LHCN-M2 (cell line): ENCODE results near the gene SUSD4. TPM values are rescaled to one million over a fixed set of nuclear protein-coding genes. Genes with fewer than 3 reads are reported as not detected.
A peak's percentile ranks its signal among the peaks of the same experiment; 100 is the strongest.
"Not testable (repeated sequence)": the region's sequence is repeated elsewhere in the genome, so short reads cannot be mapped to it uniquely, and the experiment has no call there.

Source experiments
- DNase-seq: peaks from one replicate; pipeline ENCODE4 v3.0.0-alpha.2; 2012; ENCODE audit warnings: low read depth
- total RNA-seq: library from RNA; depleted of rRNA; stranded (reverse); fragments of >200 nt; gene quantifications from 2 replicates; pipeline ENCODE4 v1.2.3, GENCODE V29; 2014

The SUSD4 gene
- total RNA-seq, 1 experiment from 2014 or later = 0.92 TPM

GRCh38 chr1:223291796-223292195 is 72.2 kb downstream of the SUSD4 start:
- DNase-seq = no peak

- DNase-seq = no peak
Measured at GRCh38 chr1:223290397-223290796, 73.6 kb downstream of the SUSD4 start.

GRCh38 chr1:223289621-223290020 is 74.4 kb downstream of the SUSD4 start:
- no peak for DNase-seq

- no peak for DNase-seq
Measured at GRCh38 chr1:223288826-223289225, 75.2 kb downstream of the SUSD4 start.

GRCh38 chr1:223285452-223285851 is 78.5 kb downstream of the SUSD4 start:
- no peak for DNase-seq

- DNase-seq = not testable (repeated sequence)
Measured at GRCh38 chr1:223283697-223284096, 80.3 kb downstream of the SUSD4 start.

- not testable (repeated sequence) for DNase-seq
Measured at GRCh38 chr1:223278311-223278710, 85.7 kb downstream of the SUSD4 start.

DNA sequence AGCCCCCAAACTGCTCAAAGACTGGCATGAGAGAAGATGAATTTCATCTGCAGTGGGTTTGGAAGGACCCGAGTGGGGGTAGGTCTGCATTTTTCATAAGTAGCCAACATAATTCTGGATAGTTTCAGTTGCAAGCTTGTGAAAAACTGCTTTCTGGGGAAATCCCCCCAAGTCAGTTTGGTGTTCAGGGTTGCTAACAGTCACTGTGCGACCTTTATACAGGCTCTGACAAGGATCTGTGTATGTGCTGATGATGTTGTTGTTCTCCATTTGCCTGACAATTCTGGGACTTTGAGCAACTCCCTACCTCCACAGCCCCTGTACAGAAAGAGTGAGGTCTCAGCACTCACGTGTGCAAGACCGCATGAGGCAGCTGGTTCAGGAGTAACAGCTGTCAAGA is 87.9 kb downstream of the SUSD4 start:
- DNase-seq = no peak

DNA sequence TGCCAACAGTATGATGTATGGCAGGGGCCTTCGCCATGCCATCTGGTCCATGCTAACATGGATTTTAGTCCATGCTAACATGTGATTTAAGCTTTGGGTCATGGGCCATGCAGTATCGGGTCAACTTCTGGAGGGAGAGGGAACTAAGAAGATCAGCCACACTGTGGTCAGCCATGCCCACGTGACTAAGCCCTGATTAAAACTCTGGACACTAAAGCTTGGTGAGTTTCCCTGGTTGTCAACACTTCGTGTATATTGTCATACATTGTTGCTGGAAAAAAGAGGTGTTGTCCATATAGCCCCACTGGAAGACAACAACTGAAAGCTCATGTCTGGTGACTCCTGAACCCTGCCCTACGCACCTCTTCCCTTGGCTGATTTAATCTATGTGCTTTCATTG is 90.5 kb downstream of the SUSD4 start:
- DNase-seq = no peak

DNA sequence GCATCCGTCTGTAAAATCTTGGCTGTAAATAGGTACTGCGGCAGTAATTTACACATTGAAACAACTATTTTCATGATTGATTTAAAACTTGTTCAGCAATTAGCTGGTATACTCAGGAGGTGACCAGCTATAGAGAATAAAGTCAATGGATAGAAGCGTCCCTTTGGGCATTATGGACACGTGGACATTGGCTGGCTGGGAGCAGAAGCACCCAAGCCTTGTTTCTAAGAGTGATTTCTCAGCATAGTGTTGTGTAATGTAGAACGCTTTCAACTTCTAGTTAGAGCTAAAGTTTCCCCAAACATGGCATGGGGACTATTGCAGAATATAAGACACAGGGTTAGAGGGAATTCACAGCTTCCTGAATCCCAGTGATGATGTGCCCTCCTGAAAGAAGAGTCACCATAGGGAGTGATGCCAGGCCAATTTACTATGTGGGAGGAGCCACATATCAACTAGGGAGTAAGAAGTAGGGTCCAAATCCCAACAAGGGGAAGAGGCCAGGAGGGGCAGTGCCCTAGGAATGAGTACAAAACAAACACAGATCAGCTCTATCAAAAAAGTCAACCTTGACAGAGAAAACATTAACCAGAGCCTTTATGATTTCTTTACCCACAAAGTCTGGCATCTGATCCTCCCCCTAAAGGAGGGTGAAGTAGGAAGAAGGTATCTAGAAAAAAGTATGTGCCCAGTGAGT is 92.7 kb downstream of the SUSD4 start:
- DNase-seq = no peak

DNA sequence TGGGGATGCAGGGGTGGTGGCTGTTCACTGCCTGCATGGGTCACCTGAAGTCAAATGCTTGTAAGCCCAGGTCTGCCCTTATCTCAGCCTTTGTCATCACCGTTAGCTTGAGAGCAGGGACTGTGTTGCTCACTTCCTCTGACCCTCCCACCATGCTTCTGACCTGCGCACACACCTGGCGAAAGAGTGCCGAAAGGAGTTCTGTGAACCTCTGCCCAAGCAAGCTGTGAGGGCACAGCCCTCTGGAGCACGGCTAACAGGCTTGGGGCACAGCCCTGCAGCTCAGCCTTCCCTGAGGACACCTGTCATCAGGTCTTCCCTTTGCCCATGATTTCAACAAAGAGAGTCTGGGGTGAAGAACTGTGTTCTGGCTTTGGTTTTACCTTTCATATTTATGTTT is 93.8 kb downstream of the SUSD4 start:
- DNase-seq = no peak

DNA sequence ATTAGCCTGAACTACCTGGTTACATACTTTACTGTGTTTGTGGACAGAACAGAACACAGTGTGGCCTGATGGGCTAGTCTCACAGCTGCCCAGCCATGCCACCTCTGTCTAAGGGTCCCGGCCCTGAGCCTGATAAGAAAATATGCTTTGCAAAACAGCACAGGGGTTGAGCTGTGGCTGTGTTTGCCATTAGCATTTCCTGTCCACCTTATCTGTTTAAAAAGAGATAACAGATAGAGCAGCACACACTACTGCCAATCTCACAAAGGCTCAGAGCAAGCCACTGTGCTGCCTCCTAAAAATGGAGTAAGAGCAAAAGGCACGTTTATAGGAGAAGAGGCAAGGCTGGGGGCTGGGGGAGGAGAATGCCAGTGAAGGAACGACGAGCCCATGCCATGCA is 95.0 kb downstream of the SUSD4 start:
- DNase-seq = no peak

DNA sequence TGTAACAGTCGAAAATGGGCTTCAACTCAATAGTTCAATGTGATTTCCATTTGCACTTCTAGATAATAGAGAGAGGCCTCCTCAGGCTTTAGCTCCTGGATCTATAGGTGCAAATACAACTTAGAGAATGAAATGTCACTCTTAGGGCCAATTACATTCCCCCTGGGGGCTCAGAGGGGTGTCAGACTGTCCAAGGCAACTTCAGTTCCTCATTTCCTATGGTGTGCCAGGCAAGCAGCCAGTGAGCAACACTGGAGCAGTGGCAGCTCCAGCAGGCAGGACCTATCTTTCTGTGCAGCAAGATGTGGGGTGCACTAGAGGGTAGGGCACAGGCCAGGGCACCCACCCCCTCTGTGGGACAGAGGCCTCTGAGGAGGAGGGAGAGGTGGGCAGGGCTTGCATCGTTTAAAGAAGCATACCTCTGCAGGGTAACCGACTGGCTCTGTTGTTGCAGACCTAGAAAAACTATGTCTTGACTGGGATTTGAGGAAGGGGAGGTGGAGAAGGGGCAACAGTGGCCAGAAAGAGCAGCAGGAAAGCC is 97.3 kb downstream of the SUSD4 start:
- no peak for DNase-seq

GRCh38 chr1:223264983-223265908 is 98.7 kb downstream of the SUSD4 start:
- no peak for DNase-seq

DNA sequence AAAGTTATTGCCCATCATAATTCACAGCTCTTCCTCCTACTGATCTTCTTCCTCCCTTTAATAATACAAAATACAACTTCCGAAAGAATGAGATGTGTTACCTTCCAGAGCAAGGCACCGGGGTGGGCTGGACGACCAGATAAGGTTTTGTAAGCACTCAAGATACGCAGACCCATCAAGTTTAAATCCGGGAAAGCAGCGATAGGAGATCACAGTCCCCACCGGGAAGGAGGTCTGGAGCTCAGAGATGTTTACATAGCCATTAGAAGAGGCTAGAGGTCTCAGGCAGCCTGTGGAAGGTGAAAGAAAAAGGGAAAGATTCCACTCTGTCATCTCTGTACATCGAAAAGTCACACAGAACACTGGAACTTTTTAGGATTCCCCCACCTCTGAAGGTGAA is 99.4 kb downstream of the SUSD4 start:
- DNase-seq = no peak

DNA sequence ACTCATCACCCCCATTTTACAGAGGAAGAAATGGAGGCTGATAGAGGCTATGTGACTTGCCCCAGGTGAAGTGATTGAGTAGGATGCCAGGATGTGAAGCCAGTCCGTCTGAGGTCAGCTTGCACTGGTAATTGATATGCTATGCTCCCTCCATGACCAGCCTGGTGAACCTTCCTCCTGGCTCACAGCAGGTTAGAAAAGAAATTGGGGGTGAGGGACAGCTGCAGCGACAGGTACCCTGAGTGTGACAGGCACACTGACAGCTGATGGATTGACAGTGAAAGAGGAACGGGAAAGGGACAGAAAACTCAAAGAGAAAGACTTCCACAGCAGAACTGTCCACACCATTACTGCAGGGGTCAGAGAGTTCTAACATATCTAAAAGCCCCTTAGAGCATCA is 102.1 kb downstream of the SUSD4 start:
- DNase-seq = no peak

DNA sequence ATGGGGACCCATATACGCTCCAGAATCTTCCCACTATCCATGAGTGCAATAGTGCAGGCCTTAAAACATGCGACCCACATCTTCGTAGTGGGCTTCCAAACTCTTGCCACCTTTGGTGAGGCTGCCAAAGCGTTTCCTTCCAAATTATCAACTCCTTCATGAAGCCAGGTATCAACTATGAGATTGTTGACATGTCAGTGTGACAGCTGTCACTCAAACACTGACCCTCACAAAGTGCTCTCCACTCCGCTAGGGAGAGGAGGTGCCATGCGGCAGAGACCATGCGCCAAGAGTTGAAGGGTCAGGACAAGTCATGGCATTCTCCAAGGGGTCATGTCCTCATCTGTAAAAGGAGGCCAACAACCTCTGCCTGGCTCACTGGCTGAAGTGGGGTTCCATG is 103.3 kb downstream of the SUSD4 start:
- no peak for DNase-seq

DNA sequence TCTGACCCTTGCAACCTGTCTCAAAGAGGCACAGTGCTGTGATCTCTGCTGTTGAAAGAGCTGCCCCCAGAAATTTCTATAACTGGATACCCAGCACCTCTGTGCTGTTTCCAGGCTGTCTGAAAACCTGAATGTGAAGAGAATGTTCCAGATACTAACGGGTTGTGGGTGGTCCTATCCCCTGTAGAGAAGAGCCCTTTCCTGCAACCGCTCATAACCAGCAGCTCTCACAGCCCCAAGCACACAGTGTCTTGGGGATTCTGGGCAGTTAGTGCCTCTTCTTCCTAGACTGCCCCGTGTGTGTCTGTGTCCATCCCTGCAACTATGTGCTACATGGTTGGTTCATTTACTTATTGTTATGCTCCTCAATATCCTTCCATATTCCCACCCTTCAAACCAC is 104.5 kb downstream of the SUSD4 start:
- no peak for DNase-seq

- peak; percentile 51 for DNase-seq
Measured at GRCh38 chr1:223258751-223259198, 105.2 kb downstream of the SUSD4 start.

GRCh38 chr1:223257856-223258550 is 106.0 kb downstream of the SUSD4 start:
- DNase-seq = no peak

- DNase-seq = no peak
Measured at GRCh38 chr1:223256034-223256433, 107.9 kb downstream of the SUSD4 start.

- no peak for DNase-seq
Measured at GRCh38 chr1:223253916-223254315, 110.1 kb downstream of the SUSD4 start.
